Measurements from ENCODE around the gene LDHB. TPM values are rescaled to one million over a fixed set of nuclear protein-coding genes. Genes with fewer than 3 reads are reported as not detected.
"Not testable (repeated sequence)": the region's sequence is repeated elsewhere in the genome, so short reads cannot be mapped to it uniquely, and the experiment has no call there.

Gene LDHB
- total RNA-seq, 1 experiment from 2014 or later, result 788 TPM

DNA sequence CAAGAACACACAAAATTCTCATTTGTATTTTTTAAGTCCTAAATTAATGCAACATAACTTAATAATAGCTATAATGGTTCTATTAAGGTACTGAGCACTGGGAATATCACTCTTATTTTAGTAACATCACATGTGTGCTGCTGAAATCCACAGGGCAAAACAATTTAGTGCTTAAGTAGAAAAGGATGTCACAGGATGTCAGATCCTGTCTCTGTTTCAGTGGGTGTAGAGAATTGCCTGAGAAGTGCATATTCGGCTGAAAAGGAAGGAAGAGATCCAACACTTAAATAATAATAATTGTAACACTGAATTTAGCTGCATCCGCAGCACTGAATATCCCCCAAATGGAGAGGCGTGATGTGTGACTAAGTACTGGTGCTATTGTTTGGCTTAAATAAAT is 8.6 kb downstream of the LDHB start:
- no peak overlapping the region for H3K27ac Mint-ChIP-seq (ENCODE audit: low read depth, unreplicated experiment)
- ChIA-PET CTCF (interaction anchor here (0.8 to 1.4 kb wide), 3 partner anchors 14 to 41 kb away, joined by 4 to 5 read pairs (median 5); no protein-coding TSS in a partner anchor), POLR2A (interaction anchor here (0.7 to 1.8 kb wide), 3 partner anchors 9 to 16 kb away, joined by 3 to 5 read pairs (median 3); partner anchors contain the start of gene LDHB)
- TF ChIP-seq, protein P1, sequence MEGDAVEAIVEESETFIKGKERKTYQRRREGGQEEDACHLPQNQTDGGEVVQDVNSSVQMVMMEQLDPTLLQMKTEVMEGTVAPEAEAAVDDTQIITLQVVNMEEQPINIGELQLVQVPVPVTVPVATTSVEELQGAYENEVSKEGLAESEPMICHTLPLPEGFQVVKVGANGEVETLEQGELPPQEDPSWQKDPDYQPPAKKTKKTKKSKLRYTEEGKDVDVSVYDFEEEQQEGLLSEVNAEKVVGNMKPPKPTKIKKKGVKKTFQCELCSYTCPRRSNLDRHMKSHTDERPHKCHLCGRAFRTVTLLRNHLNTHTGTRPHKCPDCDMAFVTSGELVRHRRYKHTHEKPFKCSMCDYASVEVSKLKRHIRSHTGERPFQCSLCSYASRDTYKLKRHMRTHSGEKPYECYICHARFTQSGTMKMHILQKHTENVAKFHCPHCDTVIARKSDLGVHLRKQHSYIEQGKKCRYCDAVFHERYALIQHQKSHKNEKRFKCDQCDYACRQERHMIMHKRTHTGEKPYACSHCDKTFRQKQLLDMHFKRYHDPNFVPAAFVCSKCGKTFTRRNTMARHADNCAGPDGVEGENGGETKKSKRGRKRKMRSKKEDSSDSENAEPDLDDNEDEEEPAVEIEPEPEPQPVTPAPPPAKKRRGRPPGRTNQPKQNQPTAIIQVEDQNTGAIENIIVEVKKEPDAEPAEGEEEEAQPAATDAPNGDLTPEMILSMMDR (IDR thresholded peaks at IDR 0.05; ENCODE audit: unreplicated experiment), result no peak
- no peak overlapping the region for H3K4me3 Mint-ChIP-seq (ENCODE audit: unreplicated experiment)
- H3K4me1 Mint-ChIP-seq (ENCODE audit: insufficient read depth, unreplicated experiment), result peaks cover 38% of the 10 kb centered on the region
- no peak for DNase-seq (ENCODE audit: unreplicated experiment)
- no peaks in the 10 kb centered on the region for H3K9me3 Mint-ChIP-seq (ENCODE audit: unreplicated experiment)
- peaks cover 95% of the 10 kb centered on the region for H3K36me3 Mint-ChIP-seq (ENCODE audit: insufficient read depth, unreplicated experiment)
- intact Hi-C loops (cut with micrococcal nuclease), result no loop called here
- H3K27me3 Mint-ChIP-seq (ENCODE audit: insufficient read depth, unreplicated experiment), result no peaks in the 10 kb centered on the region
- no TSS peak for BruUV-seq (replicated peaks)

DNA sequence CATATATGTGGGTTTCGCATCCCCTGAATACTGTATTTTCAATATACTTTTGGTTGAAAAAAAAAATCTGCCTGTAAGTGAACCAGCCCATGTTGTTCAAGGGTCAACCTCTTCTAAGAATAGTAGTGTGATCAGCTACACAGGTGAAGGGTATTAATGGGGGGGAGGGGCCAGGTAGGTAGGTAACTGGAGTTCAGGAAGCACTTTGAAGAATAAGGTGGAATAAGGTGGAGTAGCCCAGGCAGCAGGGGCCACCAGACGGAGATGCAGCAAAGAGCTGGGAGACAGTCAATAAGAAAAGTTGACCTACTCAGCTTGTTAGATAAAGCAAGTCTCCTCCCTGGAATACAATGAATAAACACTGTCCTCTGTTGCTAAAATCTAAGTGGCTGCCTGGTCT is 9.3 kb downstream of the LDHB start:
- H3K4me1 Mint-ChIP-seq (ENCODE audit: insufficient read depth, unreplicated experiment), result peaks cover 38% of the 10 kb centered on the region
- CTCF ChIA-PET, result interaction anchor here (0.8 to 1.4 kb wide), 3 partner anchors 13 to 40 kb away, joined by 4 to 5 read pairs (median 5); no protein-coding TSS in a partner anchor
- intact Hi-C loops (cut with micrococcal nuclease), result no loop called here
- BruUV-seq (replicated peaks), result no TSS peak
- H3K27ac Mint-ChIP-seq (ENCODE audit: low read depth, unreplicated experiment), result no peak overlapping the region
- no peaks in the 10 kb centered on the region for H3K27me3 Mint-ChIP-seq (ENCODE audit: insufficient read depth, unreplicated experiment)
- POLR2A ChIA-PET, result interaction anchor here (0.6 to 1.8 kb wide), 4 partner anchors 9 to 15 kb away, joined by 3 to 5 read pairs (median 3); partner anchors contain the start of gene LDHB
- DNase-seq (ENCODE audit: unreplicated experiment), result no peak
- no peak overlapping the region for H3K4me3 Mint-ChIP-seq (ENCODE audit: unreplicated experiment)
- H3K9me3 Mint-ChIP-seq (ENCODE audit: unreplicated experiment), result no peaks in the 10 kb centered on the region
- H3K36me3 Mint-ChIP-seq (ENCODE audit: insufficient read depth, unreplicated experiment), result peaks cover 95% of the 10 kb centered on the region
- TF ChIP-seq, protein P1 (IDR thresholded peaks at IDR 0.05; ENCODE audit: unreplicated experiment), result no peak

DNA sequence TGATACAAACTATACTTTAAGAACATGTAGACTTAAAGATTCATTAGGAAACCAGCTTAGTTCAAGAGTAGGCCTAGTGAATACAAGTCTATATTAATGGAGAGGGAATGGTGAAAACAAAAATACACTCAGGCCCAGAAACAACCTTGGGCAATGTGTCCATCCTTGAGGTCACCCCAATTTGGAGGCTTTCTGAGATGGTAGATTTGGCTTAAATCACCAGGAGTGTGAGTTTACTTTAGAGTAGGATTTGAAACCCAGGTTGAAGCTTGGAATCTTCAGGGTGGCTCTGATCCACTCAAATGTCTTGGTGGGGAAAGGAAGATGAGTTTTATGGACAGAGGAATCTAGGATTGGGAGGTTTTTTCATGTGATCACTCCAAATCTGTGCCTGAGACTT is 10.5 kb downstream of the LDHB start:
- peaks cover 40% of the 10 kb centered on the region for H3K4me1 Mint-ChIP-seq (ENCODE audit: insufficient read depth, unreplicated experiment)
- H3K36me3 Mint-ChIP-seq (ENCODE audit: insufficient read depth, unreplicated experiment), result peaks cover 95% of the 10 kb centered on the region
- H3K9me3 Mint-ChIP-seq (ENCODE audit: unreplicated experiment), result no peaks in the 10 kb centered on the region
- H3K4me3 Mint-ChIP-seq (ENCODE audit: unreplicated experiment), result no peak overlapping the region
- no TSS peak for BruUV-seq (replicated peaks)
- ChIA-PET POLR2A (interaction anchor here (1.0 to 1.8 kb wide), 6 partner anchors 8 to 146 kb away, joined by 3 to 15 read pairs (median 4); partner anchors contain the start of genes GOLT1B, LDHB and RECQL), CTCF (interaction anchor here (1.2 kb wide), 2 partner anchors 9 to 367 kb away, joined by 3 to 5 read pairs; no protein-coding TSS in a partner anchor)
- H3K27ac Mint-ChIP-seq (ENCODE audit: low read depth, unreplicated experiment), result no peak overlapping the region
- intact Hi-C loops (cut with micrococcal nuclease), result no loop called here
- no peaks in the 10 kb centered on the region for H3K27me3 Mint-ChIP-seq (ENCODE audit: insufficient read depth, unreplicated experiment)
- TF ChIP-seq, protein P1 (IDR thresholded peaks at IDR 0.05; ENCODE audit: unreplicated experiment), result no peak
- DNase-seq (ENCODE audit: unreplicated experiment), result no peak

DNA sequence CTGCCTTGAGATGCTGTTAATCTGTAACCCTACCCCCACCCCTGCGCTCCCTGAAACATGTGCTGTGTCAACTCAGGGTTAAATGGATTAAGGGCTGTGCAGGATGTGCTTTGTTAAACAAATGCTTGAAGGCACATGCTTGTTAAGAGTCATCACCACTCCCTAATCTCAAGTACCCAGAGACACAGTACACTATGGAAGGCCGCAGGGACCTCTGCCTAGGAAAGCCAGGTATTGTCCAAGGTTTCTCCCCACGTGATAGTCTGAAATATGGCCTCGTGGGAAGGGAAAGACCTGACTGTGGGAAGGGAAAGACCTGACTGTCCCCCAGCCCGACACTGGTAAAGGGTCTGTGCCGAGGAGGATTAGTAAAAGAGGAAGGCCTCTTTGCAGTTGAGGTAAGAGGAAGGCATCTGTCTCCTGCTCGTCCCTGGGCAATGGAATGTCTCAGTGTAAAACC is 12.6 kb downstream of the LDHB start:
- peaks cover 42% of the 10 kb centered on the region for H3K4me1 Mint-ChIP-seq (ENCODE audit: insufficient read depth, unreplicated experiment)
- H3K9me3 Mint-ChIP-seq (ENCODE audit: unreplicated experiment), result not testable (repeated sequence)

More for the DNA sequence above, 12.6 kb downstream of the LDHB start:
- DNase-seq (ENCODE audit: unreplicated experiment); BruUV-seq (replicated peaks); H3K27me3 Mint-ChIP-seq (ENCODE audit: insufficient read depth, unreplicated experiment); H3K4me3 Mint-ChIP-seq (ENCODE audit: unreplicated experiment); intact Hi-C loops (cut with micrococcal nuclease); H3K27ac Mint-ChIP-seq (ENCODE audit: low read depth, unreplicated experiment): not testable (repeated sequence)
- H3K36me3 Mint-ChIP-seq (ENCODE audit: insufficient read depth, unreplicated experiment), result peaks cover 96% of the 10 kb centered on the region
- ChIA-PET POLR2A (interaction anchor here (1.2 to 4.0 kb wide), 3 partner anchors 8 to 12 kb away, joined by 3 to 21 read pairs (median 8); partner anchors contain the start of gene LDHB), CTCF (interaction anchor here (1.2 kb wide), 1 partner anchor 8 kb away, joined by 3 read pairs; no protein-coding TSS in a partner anchor)
